ENCODE measurements around the gene AGAP1.

DNA sequence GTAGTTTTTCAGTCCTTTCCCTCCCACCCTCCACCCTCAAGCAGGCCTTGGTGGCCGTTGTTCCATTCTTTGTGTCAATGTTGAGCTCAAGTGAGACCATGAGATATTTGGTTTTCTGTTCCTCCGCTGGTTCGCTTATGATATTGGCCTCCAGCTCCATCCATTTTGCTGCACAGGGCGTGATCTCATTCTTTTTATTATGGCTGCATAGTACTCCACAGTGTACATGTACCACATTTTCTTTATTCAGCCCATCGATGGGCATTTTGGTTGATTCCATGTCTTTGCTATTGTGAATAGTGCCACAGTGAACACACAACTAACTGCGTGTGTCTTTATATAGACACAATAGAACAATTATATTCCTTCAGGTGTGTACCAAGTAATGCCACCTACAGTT, 14.1 kb downstream of the AGAP1 start:
- TF ChIP-seq EP300 (IDR thresholded peaks at IDR 0.05) (no peak), POLR2A (IDR thresholded peaks at IDR 0.05) (no peak)
- TF ChIP-seq, protein P1, sequence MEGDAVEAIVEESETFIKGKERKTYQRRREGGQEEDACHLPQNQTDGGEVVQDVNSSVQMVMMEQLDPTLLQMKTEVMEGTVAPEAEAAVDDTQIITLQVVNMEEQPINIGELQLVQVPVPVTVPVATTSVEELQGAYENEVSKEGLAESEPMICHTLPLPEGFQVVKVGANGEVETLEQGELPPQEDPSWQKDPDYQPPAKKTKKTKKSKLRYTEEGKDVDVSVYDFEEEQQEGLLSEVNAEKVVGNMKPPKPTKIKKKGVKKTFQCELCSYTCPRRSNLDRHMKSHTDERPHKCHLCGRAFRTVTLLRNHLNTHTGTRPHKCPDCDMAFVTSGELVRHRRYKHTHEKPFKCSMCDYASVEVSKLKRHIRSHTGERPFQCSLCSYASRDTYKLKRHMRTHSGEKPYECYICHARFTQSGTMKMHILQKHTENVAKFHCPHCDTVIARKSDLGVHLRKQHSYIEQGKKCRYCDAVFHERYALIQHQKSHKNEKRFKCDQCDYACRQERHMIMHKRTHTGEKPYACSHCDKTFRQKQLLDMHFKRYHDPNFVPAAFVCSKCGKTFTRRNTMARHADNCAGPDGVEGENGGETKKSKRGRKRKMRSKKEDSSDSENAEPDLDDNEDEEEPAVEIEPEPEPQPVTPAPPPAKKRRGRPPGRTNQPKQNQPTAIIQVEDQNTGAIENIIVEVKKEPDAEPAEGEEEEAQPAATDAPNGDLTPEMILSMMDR (IDR thresholded peaks at IDR 0.05), result no peak
